Muscle layer of colon (tissue), 2 donors: ENCODE data around the gene PI4K2A.
A peak's percentile ranks its signal among the peaks of the same experiment; 100 is the strongest.

ENCODE experiments used
- H3K27ac ChIP-seq: one replicate; pipeline ENCODE4 v1.7.0; 2013; ENCODE audit warnings: low read depth, mild to moderate bottlenecking, low read length, moderate library complexity
- H3K27me3 ChIP-seq, 2 donors: one replicate each; pipeline ENCODE4 v1.7.0; 2013; ENCODE audit warnings: low read length in 2 of 2, mild to moderate bottlenecking in 2 of 2; ENCODE audit not compliant: insufficient read depth in 2 of 2, control insufficient read depth in 1 of 2
- H3K36me3 ChIP-seq: one replicate; pipeline ENCODE4 v1.7.0; 2013; ENCODE audit warnings: mild to moderate bottlenecking, low read length; ENCODE audit not compliant: insufficient read depth
- H3K4me1 ChIP-seq: one replicate; pipeline ENCODE4 v1.7.0; 2013; ENCODE audit warnings: mild to moderate bottlenecking, low read length; ENCODE audit not compliant: insufficient read depth
- H3K4me3 ChIP-seq, 2 donors: one replicate each; pipeline ENCODE4 v1.7.0; 2013; ENCODE audit warnings: low read length in 2 of 2, low read depth in 1 of 2, mild to moderate bottlenecking in 1 of 2, moderate library complexity in 1 of 2
- H3K9ac ChIP-seq: one replicate; pipeline ENCODE4 v1.7.0; 2013; ENCODE audit warnings: low read length
- H3K9me3 ChIP-seq: one replicate; pipeline ENCODE4 v1.7.0; 2013; ENCODE audit warnings: mild to moderate bottlenecking, low read length
- donor health status: abdominal sarcoma.
- donor health status: Adenocarcinoma of cecum.

Gene PI4K2A

DNA sequence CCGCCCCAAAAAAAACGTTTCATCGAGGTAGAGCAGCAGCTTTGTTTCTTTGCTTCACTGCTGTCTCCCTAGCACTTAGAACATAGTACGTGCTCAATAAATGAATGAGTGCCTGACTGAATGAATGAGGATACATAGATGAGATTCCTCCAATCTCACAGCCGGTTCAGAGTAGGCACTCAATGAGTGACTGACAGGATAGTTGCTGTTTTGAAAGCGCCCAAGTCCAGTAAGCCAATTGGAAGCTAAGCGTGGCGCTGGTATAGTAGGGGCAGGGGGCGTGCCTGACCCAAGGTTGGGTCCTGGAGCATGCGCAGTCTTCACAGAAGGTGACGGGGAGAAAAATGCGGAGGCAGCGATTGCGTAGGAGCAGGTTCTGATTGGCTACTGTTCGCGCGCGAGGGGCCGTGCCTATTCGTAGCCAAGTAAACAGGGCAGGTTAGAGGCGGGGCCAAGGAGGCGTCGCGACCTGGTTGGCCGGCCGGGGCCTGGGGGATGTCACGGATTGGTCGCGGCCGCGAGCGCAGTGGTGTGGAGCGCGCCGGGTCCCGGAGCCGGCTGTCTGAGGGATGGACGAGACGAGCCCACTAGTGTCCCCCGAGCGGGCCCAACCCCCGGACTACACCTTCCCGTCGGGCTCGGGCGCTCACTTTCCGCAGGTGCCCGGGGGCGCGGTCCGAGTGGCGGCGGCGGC, at the start of gene PI4K2A:
Gene PI4K2A (plus strand): TSS at position 498 of the 694 bp plus-strand sequence. CDS start 72 bp downstream, at position 570.
- Histone ChIP-seq H3K4me3 (peak within 1 kb of the TSS; percentile 69 to 92), H3K27me3 (no peaks in the 10 kb centered on the region), H3K4me1 (peaks cover 11% of the 10 kb centered on the region), H3K36me3 (peaks cover 6% of the 10 kb centered on the region), H3K9ac (peak within 1 kb of the TSS; percentile 44), H3K27ac (peak within 1 kb of the TSS; percentile 91), H3K9me3 (no peaks in the 10 kb centered on the region)

DNA sequence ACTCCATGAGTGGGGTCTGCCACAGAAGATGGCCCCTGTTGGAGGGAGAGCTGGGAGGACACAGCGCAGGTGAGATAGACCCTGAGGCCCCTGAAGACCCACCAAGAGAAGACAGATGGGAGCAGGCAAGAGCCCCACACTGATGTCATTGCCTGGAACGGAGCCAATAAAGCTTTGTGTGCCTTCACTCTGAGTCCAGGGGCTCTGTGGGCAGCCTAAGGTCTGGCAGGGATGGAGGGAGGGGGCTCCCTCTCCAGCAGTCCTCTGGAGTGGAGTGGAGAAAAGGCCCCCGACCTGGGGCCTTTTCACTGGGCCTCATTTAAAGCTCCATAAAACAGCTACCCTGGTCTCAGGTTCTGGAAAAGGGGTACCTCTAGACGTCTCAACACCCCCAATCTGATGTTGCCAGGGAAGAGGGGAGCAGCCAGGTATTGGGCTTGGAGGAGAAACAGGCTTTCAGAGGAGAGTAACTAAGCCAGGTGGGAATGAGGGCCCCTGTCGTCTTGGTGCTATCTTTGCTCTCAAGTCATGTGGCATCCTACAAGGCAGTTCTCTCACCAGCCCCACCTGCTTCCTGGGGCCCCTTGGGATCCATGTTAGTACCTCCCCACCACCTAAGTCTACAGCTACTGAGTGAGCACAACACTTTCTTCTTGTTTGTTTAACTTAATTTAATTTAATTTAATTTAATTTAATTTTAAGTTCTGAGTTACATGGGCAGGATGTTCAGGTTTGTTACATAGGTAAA, 49.5 kb upstream of the PI4K2A start:
- no peak overlapping the region for H3K9ac ChIP-seq
- H3K27ac ChIP-seq = no peak overlapping the region
- H3K9me3 ChIP-seq = no peaks in the 10 kb centered on the region
- no peak overlapping the region for H3K4me3 ChIP-seq
- H3K27me3 ChIP-seq = no peaks in the 10 kb centered on the region
- no peaks in the 10 kb centered on the region for H3K36me3 ChIP-seq
- peaks cover 4% of the 10 kb centered on the region for H3K4me1 ChIP-seq

DNA sequence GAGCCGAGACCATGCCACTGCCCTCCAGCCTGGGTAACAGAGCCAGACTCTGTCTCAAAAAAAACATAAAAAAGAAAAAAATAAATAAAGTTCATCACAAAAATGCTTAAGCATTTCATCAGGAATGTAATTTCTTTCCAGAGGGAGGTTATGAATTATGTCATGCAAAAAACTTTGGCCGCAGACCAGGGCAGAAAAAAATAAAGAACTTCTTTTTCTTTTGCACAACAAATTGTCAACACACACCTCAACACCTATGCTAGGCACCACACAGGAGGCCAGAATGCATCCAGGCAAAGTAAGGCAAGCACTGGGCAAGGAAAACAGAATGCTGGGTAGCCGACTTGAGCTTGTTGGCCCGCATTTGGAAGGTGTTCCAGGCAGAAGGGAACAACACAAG, 47.0 kb upstream of the PI4K2A start:
- H3K4me3 ChIP-seq = no peak overlapping the region
- no peak overlapping the region for H3K27ac ChIP-seq

DNA sequence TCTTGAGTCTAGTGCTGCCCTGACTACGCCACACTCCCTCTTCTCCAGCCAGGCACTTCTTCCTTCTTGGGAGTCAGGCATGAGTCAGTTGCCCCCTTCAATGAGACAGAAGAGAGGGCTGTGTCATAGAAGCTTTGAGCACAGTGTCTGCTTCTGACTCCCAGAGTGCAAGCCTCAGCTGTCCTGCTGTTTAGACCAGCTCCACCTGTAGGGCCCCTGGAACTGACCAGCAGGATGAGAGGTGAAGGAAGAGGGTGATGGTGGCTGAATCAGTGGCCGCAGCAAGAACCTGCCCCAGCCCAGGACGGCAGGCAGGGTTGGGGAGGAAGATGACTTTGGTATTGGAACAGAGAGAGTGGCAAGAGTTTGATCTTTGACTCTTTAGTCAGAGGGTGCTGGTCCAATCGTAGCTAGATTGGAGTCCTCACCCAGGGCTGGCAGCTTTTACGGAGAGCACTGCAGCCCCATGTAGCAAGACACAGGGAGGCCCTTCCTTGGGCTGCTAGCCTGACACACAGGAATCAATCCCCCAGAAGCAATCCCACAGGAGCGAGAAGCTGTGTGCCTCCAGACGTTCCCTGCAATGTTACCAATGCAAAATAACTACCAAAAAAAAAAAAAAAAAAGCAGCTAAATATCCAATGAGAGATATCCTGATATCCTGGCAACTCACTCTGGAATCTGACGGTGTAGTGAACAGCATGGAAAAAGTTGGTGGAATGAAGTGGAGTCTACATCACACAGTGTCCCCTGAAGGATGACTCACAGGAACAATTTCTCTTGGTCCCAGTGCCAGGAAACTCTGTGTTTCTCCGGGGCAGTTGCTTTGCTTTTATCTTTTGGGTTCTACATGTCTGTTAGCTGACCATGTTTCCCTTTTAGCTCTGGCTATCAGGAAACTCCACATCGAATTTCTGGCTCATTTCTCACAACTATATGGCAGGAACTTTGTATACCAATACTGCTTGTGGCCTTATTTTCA, 44.1 kb upstream of the PI4K2A start:
- Histone ChIP-seq H3K36me3 (no peaks in the 10 kb centered on the region), H3K9ac (no peak overlapping the region), H3K9me3 (no peaks in the 10 kb centered on the region), H3K4me1 (peaks cover 16% of the 10 kb centered on the region), H3K4me3 (no peak overlapping the region), H3K27ac (peak overlapping the region; percentile 10), H3K27me3 (no peaks in the 10 kb centered on the region)

More for the DNA sequence above, 47.0 kb upstream of the PI4K2A start:
- Histone ChIP-seq H3K36me3 (no peaks in the 10 kb centered on the region), H3K4me1 (peaks cover 16% of the 10 kb centered on the region), H3K27me3 (no peaks in the 10 kb centered on the region), H3K9me3 (no peaks in the 10 kb centered on the region), H3K9ac (no peak overlapping the region)

DNA sequence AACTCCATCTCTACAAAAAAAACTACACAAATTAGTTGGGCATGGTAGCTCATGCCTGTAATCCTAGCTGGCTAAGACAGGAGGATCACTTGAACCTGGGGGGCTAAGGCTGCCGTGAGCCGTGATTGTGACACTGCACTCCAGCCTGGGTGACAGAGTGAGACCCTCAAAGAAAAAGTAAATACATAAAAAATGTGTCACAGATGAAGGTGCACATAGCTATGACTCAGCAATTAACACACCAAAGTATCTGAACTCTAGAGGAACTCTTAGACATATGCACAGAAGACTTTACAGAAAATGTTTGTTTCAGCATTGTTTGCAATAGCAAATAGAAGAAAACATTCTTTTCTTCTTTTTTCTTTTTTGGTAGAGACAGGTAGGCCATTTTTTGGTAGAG, 42.7 kb upstream of the PI4K2A start:
- no peaks in the 10 kb centered on the region for H3K27me3 ChIP-seq
- no peak overlapping the region for H3K27ac ChIP-seq
- H3K9ac ChIP-seq = no peak overlapping the region
- H3K4me3 ChIP-seq = no peak overlapping the region
- no peaks in the 10 kb centered on the region for H3K36me3 ChIP-seq
- H3K4me1 ChIP-seq = peaks cover 16% of the 10 kb centered on the region
- no peaks in the 10 kb centered on the region for H3K9me3 ChIP-seq

DNA sequence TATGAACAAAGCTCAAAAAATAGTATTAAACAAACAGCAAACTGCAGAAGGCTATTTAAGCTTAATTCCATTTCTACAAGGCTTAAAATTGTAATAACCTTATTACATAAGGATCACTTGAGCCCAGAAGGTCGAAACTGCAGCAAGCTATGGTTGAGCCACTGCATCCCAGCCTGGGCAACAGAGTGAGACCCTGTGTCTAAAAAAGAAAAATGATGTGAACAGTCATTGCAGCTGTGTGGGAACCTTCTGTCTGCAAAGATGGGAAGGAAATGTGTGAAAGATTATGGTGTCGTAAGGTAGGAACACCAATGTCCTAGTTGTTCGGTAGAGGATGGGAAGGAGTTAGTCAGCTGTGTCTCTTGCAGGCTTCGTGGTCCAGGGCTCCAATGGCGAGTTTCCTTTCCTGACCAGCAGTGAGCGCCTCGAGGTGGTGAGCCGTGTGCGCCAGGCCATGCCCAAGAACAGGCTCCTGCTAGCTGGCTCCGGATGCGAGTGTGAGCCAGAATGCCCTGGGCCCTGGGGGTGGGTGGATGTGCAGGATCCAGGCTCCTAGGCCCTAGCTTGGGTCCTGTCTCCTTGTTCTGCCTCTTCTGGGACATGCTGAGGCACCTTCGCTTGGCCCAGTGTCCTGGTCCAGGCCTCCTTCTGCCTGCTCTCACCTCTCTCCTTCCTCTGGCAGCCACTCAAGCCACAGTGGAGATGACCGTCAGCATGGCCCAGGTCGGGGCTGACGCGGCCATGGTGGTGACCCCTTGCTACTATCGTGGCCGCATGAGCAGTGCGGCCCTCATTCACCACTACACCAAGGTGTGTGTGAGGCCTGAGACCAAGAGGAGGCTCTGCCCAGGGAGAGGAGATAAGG, 41.8 kb upstream of the PI4K2A start:
- no peaks in the 10 kb centered on the region for H3K9me3 ChIP-seq
- H3K9ac ChIP-seq = no peak overlapping the region
- H3K4me3 ChIP-seq = no peak overlapping the region
- no peaks in the 10 kb centered on the region for H3K36me3 ChIP-seq
- no peaks in the 10 kb centered on the region for H3K27me3 ChIP-seq
- H3K4me1 ChIP-seq = peaks cover 16% of the 10 kb centered on the region
- H3K27ac ChIP-seq = no peak overlapping the region

DNA sequence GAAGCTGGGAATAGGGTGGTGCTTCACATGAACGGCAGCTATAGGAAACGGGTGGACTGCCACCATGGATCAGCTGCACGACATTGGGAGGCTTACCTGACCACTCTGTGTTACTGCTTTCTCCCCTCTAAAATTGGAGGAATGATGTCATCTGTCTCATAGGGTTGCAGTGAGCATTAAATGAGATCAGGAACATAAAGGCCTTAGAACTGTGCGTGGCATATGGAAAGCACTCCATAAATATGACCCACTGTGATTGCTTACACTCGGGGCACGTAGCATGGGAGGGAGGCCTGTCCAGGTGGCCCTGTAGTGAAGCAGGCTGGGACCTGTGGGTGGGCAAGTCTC, 41.2 kb upstream of the PI4K2A start:
- Histone ChIP-seq H3K27me3 (no peaks in the 10 kb centered on the region), H3K9ac (no peak overlapping the region), H3K36me3 (no peaks in the 10 kb centered on the region), H3K27ac (no peak overlapping the region), H3K9me3 (no peaks in the 10 kb centered on the region), H3K4me3 (no peak overlapping the region), H3K4me1 (peaks cover 16% of the 10 kb centered on the region)

DNA sequence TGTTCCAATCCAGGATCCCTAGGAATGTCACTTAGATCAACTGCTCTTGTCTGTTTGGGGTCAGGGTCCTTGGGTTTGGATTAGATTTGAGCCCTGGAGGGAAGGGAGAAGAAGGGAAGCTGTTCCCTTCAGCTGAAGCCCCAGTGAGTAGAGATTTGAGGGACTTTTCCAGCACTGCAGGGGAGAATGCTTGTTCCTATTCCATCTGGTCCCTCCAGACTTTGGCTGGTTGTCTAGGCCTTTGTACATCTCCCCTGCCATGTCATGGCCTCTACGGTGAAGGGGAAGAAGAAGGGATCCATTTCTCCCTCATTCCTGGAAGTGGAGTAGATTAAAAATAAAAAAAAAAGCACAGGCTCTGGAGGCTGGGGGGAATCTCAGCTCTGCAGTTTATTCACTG, 39.9 kb upstream of the PI4K2A start:
- Histone ChIP-seq H3K4me1 (peaks cover 15% of the 10 kb centered on the region), H3K36me3 (no peaks in the 10 kb centered on the region), H3K9ac (no peak overlapping the region), H3K27me3 (no peaks in the 10 kb centered on the region), H3K9me3 (no peaks in the 10 kb centered on the region), H3K27ac (no peak overlapping the region), H3K4me3 (no peak overlapping the region)

DNA sequence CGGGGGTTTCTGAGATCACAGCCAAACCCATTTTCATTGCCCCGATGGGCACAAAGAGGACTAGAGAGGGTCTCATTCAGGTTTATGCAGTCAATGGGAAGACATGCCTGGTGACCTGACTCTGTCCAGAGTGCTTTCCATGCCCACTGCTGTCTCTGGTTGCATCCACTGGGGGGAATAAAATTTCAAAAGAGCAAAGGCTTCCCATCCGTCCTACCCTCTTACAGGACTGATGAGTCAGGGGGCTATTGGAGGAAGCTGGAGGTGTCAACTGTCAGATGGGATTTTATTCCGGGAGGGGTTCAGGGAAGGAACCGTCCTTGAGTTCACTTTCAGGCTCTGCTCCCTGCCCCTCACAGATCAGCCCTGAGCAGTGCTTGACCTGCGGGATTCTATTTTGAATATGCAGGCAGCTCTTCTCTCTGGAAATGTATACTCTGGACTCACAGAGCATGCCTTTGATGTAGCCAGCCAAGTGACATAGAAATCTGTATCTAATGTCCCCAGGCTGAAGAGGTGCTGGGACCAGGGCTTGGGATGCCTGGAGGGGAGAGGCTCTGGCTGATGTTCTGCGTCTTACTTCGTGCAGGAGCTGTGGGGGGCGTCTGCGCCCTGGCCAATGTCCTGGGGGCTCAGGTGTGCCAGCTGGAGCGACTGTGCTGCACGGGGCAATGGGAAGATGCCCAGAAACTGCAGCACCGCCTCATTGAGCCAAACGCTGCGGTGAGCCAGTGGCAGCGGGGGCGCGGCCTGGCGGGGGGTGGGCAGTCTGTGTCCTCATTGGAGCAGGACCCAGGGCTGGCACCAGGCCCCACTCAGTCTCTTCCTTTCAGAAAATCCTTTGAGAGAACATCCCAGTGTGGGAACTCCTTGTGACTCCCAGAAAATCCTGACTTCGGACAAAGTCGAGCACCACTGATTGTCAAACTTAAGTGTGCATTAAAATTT, 38.9 kb upstream of the PI4K2A start:
- peaks cover 6% of the 10 kb centered on the region for H3K4me1 ChIP-seq
- no peaks in the 10 kb centered on the region for H3K9me3 ChIP-seq
- H3K4me3 ChIP-seq = no peak overlapping the region
- H3K9ac ChIP-seq = no peak overlapping the region
- no peaks in the 10 kb centered on the region for H3K36me3 ChIP-seq
- no peak overlapping the region for H3K27ac ChIP-seq
- no peaks in the 10 kb centered on the region for H3K27me3 ChIP-seq

DNA sequence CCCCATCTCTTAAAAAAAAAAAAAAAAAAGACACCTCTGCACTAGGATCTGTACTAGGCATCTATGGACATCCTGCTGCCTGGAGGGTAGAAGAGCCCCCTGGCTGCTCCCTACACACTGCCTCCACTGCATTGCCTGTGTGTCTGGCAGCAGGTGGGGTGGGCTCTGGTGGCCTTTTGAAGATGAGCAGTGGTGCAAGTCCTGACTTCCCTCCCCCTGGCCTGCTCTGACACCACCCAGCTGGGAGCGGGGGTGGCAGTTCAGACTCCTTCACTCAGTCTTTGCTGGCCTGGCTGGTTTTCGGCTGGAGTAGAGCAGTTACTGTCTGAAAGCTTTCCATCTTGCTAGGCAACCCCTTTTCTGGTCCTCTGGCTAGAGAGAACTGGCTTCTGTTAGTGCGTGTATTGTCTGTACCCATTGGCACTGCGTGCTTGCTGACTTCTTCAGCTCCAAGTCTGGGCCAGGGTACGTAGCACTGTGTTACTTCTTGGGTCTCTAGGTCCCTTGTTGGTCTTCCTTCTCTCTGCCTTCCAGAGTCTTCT, 33.3 kb upstream of the PI4K2A start:
- no peaks in the 10 kb centered on the region for H3K9me3 ChIP-seq
- no peak overlapping the region for H3K9ac ChIP-seq
- no peaks in the 10 kb centered on the region for H3K27me3 ChIP-seq
- no peaks in the 10 kb centered on the region for H3K36me3 ChIP-seq
- H3K4me3 ChIP-seq = no peak overlapping the region
- H3K27ac ChIP-seq = no peak overlapping the region
- H3K4me1 ChIP-seq = no peaks in the 10 kb centered on the region
